Measurements from ENCODE around the gene ASB10.

The ASB10 gene, protein sequence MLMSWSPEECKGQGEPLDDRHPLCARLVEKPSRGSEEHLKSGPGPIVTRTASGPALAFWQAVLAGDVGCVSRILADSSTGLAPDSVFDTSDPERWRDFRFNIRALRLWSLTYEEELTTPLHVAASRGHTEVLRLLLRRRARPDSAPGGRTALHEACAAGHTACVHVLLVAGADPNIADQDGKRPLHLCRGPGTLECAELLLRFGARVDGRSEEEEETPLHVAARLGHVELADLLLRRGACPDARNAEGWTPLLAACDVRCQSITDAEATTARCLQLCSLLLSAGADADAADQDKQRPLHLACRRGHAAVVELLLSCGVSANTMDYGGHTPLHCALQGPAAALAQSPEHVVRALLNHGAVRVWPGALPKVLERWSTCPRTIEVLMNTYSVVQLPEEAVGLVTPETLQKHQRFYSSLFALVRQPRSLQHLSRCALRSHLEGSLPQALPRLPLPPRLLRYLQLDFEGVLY

DNA sequence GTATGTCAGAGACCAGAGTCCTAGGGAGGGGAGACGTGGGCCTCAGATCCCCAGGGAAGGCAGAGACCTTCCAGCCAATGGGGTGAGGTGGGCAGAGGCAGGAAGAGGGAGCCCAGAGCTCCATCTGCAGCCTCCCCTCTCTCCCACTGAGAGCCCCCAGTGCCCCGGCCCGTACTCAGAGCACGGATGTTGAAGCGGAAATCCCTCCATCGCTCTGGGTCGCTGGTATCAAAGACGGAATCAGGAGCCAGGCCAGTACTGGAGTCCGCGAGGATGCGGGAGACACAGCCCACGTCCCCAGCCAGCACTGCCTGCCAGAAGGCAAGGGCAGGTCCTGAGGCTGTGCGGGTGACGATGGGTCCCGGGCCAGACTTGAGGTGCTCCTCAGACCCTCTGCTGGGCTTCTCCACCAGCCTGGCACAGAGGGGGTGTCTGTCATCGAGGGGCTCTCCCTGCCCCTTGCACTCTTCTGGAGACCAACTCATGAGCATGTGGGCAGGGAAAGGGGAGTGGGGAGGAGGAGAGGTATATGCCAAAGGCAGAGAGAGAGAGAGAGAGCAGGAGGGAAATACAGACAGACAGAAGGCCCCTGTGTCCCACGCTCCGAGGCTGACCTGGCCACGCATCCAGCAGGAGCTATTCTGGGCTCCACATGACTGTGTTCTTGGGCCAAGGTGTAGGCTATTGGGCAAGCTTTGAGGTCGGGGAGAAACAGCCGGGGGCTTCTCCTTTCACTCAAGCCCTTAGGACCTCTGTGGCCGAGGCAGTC is at the start of gene ASB10:
ASB10 (minus strand) TSS at position 611 of the 769 bp plus-strand sequence; CDS start at position 491, 120 bp downstream.
- no peak for DNase-seq

DNA sequence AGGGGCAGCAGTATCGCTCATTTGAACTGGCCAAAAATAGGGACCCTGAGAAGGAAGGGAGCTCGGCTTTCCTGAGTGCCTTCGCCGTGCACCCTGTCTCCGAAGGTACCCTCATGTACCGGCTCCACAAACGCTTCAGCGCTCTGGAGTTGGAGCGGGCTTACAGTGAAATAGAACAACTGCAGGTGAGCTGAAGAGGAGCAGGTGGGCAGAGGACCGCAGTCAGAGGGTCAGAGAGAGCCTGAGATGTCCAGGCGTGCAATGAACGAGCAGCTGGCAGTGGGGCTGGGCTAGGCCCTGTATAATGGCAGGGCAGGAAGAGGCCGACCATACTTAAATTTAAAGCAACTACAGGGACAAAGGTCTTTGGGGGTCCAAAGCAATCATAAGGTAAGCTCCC is 49.4 kb upstream of the ASB10 start:
- no peak for DNase-seq

DNA sequence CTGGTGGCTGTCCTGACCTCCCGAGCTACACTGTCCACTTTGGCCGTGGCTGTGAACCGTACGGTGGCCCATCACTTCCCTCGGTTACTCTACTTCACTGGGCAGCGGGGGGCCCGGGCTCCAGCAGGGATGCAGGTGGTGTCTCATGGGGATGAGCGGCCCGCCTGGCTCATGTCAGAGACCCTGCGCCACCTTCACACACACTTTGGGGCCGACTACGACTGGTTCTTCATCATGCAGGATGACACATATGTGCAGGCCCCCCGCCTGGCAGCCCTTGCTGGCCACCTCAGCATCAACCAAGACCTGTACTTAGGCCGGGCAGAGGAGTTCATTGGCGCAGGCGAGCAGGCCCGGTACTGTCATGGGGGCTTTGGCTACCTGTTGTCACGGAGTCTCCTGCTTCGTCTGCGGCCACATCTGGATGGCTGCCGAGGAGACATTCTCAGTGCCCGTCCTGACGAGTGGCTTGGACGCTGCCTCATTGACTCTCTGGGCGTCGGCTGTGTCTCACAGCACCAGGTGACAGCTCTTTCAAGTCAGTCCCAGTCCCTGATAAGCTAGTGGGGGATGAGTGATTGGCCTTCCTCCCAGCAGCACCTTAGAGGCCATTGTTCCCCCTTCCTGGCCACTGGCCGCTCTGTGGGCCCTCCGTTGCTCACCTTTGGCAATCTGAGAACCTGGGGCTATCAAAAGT is 48.2 kb upstream of the ASB10 start:
- no peak for DNase-seq

DNA sequence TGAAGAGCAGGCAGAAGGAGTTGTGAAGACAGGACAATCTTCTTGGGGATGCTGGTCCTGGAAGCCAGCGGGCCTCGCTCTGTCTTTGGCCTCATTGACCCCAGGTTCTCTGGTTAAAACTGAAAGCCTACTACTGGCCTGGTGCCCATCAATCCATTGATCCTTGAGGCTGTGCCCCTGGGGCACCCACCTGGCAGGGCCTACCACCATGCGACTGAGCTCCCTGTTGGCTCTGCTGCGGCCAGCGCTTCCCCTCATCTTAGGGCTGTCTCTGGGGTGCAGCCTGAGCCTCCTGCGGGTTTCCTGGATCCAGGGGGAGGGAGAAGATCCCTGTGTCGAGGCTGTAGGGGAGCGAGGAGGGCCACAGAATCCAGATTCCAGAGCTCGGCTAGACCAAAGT is 46.8 kb upstream of the ASB10 start:
- DNase-seq, result no peak

DNA sequence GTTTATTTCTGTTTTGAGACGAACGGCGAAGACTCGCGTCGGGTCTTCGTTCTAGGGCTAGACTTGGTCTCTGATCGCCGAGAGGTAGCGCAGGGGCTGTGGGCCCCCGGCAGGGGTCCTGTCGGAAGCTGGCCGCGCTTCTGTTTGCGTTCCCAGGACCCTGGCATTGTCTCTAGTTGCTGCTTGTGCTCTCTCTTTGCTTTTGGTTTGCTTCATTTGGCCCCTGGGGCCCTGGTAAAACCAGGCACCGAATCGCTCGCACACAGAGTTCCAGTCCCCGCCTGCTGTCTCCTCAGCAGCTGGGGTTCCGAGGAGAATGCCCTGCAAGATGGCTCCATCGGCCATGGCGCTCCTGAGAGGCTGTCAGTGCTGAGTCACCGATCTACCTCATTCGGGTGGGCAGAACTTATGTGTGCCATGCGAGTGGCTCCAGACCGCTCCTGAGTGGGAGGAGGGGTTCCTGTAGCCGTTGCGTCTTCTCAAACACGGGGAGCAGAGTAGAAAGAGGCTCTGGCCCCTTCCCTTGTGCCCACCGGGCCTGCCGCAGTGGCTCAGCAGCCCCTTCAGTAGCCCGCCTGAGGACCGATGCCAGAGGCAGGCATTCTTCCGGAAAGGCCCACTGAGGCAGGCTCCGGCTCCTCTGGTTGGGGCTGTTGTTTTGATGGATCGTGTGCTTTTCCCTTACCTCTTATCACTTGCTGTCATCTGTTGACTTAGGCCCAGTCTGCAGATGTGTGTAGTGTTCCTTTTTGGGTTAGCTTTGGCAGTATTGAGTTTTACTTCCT is 46.1 kb upstream of the ASB10 start:
- DNase-seq, result no peak

DNA sequence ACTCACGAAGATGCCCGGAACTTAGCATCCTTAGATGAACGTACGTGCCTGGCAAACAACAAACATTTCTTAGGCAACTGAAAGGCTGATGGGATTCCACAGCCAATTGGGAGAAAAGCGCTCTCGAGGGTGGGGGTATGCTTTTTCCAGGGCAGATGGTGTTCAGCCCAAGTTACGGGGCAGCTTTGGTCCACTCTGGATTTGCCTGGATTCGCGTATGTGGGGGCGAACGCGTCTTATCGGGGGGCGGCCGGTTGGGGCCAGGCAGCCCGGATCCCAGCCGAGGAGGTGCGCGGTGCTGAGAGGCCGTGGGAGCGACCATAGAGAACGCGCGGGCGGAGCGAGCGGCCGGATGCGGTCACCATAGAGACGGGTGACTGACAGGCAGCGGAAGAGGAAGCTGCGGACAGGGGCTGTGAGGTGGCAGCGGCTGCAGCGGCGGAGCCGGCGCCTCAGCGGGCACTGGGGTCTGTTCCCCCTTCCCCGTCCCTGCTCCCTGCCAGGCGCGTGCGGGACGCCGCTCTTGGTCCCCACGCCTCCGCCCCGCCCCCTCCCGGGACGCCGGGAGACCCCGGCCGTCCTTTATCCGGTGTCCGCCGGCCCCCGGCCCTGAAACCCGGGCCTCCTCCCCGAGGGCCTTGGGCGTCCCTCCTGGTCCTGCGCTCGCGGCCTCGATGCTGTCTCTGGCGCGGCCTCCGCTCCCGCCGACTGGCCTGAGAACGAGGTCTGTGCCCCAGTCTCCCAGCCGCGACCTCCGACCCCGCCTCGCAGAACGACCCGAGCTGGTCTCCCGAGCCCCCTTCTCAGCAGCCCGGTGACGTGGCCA is 45.3 kb upstream of the ASB10 start, which contains the start of gene CHPF2:
CHPF2 (plus strand) TSS at position 393 of the 826 bp plus-strand sequence. CDS start 1,529 bp downstream, outside the sequence.
- peak; percentile 75 for DNase-seq

DNA sequence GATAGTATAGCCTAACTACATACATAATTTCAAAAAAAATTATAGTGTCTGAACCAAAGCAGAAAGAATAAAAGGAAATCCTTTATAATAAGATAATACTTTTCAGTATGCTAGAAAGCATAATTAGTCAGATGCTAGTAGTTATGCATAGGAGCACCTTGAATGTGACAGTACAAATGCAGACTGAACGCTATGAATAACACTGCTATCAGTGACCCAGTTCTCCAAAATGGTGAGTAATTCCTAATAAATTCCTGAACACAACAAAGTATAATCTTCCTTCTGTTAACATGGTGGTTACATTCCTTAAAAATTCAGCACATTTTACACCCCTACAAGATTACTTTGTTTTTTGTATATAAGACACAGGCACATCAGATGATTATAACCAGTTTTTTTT is 44.0 kb upstream of the ASB10 start:
- DNase-seq, result no peak

DNA sequence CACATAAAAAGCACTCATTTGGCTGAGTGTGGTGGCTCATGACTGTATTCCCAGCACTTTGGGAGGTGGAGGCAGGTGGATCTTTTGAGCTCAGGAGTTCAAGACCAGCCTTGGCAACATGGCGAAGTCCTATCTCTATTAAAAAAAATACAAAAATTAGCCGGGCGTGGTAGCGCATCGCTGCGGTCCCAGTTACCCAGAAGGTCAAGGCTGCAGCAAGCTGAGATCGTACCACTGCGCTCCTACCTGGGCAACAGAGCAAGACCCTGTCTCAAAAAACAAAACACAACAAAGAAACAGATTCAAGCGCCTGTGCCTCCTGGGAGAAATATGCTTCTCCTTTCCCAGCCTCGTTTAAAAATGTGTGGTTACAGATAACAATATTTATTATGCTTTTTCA is 42.2 kb upstream of the ASB10 start:
- DNase-seq, result no peak

DNA sequence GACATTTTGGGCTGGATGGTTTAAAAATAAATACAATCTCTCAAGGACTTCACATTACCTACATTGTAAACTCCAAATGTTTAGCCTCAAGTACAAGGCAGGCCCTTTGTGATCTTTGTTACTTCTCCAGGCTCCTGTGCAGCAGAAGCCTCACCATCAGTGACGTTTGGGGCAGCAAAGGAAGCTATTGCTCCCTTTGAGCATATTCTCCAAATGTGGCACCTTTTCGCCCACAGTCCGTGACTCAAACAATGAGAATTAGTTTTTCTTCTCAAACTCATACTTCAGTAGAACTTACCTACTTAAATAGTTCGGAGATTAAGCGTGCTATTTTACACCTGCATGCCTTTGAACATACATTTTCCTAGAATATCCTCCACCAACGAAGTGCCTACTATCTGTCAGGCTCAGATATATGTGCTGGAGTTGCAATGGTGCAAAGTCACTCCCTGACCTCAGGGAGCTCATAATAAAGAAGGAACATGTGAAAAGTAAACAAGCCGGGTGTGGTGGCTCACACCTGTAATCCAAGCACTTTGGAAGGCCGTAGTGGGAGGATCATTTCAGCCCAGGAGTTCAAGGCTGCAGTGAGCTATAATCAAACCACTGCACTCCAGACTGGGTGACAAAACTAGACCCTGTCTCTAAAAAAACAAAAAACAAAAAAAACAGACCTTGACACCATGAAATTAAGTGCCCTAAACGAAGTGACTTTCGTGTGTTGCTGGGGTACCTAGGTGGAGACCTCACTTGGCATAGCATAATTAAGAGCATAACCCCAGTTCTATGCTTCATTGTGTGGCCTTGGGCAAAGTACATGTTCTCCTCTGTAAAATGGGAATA is 41.2 kb upstream of the ASB10 start:
- DNase-seq, result no peak

DNA sequence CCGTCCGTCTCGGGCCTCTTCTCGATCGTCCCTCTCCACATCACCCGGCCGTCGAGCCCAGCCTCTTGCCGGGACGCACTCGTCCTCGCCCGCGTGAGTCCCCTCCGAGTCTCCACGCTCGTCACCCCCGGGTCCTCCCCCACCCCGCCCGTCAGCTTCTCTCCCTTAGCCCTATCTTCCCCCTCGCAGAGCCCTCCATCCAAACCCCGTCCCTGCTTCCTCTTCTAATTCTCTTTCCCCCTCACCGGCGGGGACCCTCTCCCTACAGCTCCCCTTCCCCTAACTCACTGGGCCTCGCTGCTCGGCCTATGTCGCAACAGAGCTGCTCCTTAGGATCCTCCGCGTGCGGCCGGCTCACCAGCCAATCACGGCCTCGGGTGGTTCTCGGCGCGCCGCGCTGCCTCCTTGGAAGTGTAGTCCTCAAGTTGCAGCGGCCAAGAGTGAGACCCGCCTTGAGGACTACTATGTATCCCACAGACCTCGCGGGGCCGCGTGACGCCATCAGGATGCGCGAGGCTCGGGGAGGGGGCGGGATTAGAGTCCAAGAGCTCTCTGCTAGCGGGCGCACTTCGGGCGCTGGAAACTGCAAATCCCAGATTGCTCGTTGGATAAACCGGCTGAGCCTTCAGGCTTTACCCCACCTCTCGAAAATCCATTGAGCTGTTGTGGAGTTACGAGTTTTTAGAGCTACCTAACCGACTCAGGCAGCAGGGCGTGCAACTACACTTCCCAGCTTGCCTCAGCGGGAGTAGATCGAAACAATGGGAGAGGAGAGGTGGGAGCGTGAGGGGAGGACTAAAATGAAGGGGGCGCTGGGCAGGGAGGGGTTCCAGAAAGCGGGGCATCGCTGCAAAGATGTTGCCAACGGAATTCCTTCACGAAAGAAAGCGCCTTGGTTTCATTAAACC is 40.1 kb upstream of the ASB10 start, which contains the start of gene ABCF2:
ABCF2 (minus strand) TSS at position 331 of the 908 bp plus-strand sequence. CDS start 747 bp downstream, outside the sequence.
- peak; percentile 85 for DNase-seq

DNA sequence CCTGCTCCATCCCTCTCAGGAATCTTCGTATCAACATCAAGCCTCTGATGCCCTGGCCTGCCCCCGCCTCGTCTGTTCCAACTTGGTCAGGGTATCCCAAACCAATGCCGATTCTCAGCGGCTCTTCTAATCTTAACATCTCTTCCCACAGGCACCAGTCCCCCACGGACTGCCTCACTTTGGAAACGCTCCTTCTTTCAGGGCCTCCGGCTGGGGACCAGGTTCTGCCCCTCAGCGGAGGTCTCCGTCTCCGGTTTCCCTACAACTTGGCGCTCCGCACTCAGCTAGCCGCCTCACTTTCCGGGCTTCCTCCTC is 39.5 kb upstream of the ASB10 start:
- no peak for DNase-seq

DNA sequence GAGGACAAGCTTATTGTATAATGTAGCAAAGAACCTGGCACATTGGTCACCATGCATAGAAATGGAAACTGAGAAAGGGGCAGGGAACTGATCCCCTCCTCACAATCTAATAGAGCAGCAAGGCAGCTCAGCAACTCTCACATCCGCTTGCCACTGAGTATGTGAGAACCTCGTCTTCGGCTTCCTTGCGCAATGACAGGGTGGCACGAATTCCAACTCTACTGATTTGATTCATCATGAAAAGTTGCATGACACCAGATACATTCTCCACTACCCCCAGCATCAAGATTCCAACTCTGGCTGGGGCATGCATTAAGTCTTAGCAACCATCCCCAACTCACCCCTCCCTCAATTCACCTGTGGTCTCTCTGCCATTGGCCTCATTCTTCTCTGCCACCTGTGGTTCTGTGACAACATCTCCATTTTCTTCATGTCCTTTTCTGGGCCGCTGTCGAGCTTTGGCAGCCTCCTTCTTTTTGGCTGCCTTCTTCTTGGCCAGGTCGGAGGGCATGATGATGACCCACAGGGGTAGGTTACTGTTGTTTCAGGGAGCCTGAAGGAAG is 39.0 kb upstream of the ASB10 start:
- DNase-seq, result no peak

DNA sequence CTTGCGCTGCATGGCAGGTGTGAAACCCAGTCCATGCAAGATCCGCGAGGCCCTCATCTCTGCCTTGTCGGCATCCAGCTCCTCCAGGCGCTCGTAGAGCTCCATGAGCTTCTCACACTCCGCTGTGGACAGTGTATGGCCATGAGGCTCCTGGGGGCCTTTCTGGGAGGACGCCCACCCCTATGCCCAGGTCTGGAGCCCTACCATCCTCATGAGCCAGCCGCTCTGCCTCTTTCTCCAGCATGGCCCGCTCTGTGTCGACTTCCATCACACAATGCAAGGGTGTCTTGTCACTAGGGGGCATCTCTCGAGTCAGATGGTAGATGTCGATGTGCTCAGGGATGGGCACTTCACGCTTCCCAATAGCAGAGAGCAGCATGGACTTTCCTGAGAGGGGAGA is 36.7 kb upstream of the ASB10 start:
- no peak for DNase-seq

DNA sequence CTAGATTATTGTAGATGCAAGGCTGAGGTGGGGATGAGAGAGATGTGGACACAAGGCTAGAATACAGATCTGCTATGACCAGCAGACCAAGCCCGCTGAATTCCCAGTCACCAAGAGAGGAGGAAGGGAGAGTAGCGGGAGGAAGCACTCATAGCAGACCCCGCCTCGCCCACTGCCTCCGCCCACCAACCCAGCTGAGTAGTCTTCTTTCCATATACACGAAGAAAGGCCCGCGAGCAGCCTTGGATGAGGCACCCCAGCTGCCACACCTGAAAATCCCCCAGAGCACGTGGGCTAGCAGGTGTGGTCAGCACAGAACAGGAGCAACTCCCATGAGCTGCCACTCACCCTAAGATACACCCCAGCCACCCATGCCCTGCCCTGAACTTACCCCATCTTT is 31.1 kb upstream of the ASB10 start:
- no peak for DNase-seq

DNA sequence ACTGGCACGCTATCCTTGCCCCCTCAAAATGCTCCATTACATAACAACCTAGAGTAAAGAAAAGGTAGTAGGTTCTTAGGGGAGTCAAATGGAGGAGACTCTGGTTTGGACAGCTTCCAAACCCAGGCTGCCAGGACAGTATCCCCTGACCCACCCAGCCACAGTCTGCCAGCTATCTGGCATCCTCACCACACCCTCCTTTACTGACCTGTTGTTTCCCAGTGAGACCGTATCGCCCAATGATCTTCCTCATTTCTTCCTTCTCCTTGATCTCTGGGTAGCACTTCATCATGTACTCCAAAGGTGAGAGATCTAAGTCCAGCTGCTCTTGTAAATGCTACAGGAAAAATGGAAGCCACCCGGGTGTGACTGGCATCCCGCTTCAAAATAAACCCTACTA is 28.3 kb upstream of the ASB10 start:
- no peak for DNase-seq

DNA sequence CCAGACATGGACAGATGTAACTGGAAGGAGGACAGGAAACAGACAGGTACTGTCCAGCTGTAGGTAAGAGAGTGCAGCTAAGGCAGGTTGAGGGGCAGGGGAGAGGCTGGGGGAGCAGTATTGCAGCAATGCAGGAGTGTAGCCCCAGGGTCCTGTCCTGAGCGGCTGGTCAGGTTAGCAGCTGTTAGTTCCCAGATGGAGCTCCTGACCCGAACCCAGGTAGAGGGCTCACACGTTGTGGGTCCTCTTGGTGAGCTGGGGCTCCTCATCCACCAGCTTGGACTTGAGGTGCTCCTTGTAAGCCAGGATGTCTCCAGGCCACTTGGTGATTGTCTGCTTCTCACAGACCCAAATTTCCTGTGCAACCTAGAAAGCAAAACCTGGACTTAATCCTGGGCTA is 26.8 kb upstream of the ASB10 start:
- no peak for DNase-seq

DNA sequence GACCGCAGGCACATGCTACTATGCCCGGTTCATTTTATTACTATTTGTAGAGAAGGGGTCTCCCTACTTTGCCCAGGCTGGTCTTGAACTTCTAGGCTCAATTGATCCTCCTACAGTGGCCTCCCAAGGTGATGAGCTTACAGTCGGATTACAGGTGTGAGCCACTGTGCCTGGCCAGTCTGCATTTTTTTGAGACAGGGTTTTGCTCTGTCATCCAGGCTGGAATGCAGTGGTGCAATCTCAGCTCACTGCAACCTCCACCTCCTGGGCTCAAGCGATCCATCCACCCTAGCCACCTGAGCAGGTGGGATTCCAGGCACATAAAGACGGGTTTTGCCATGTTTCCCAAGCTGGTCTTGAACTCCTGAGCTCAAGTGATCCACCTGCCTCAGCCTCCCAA is 25.6 kb upstream of the ASB10 start:
- DNase-seq, result no peak

DNA sequence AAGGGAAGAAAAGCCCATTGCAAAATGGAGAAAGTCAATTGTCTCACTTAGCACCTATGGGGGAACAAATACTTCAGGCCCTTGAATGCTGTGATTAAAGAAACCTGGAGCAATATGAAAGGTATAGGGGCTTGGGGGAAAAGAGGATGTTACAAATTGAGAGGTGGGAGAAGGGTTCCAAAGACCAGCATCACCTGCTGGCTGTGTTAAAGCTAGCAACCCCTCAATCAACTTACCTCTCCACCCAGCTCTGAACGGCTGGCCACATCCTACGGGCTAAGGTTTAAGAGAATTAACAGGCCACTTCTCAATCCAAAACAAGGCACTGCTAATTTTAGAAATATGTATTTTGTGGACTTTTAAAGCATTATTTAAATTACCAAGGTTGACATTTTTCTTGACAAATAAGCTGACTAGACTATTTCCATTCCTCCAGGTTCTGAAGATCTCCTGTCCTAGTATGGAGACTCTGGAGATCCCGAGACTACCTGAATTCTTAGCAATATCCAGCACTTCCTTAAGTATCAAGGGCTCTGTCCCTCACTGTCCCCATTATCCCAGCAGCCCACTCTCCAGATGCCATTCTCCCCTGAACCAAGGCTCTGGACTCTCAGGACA is 24.2 kb upstream of the ASB10 start:
- DNase-seq, result no peak
